ENCODE measurements around the gene PPARD.
"Not testable (repeated sequence)": the region's sequence is repeated elsewhere in the genome, so short reads cannot be mapped to it uniquely, and the experiment has no call there.

The PPARD gene

DNA sequence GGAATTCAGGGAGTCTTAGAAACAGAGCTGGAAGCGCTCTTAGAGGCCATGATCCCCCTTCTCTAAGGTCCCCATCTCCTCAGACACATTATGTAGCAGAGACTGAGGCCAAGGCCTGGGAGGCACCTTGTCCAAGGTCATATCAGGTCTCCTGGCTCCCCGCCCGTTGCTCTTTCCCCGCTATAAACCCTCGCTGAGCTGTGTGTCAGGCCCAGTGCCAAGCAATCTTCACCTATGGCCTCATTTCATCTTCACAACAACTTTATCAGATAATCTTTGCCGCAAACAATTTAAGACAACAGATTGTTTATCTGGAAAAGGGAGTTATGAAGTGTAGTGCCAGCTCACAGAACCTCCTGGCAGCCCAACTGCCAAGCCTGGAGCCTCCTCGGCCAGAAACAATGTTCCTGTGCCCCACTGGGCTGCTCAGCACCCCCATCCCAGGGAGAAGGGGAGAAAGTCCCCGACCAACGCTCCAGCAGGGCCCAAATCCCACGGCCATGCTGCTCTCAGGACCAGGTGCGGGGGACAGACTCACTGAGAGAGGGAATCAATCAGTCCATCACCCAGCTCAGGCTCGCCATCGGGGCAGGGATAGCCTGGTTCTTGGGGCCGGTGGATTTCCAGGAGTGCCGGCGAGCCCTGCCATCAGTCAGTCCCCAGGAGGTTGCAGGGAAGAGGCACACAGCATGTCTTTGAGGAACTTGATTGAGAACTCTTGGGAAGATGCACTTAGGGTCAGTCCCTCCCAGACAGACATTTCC lies 92.9 kb downstream of the PPARD start:
- no peak for DNase-seq (ENCODE audit: insufficient read length, low spot score)

DNA sequence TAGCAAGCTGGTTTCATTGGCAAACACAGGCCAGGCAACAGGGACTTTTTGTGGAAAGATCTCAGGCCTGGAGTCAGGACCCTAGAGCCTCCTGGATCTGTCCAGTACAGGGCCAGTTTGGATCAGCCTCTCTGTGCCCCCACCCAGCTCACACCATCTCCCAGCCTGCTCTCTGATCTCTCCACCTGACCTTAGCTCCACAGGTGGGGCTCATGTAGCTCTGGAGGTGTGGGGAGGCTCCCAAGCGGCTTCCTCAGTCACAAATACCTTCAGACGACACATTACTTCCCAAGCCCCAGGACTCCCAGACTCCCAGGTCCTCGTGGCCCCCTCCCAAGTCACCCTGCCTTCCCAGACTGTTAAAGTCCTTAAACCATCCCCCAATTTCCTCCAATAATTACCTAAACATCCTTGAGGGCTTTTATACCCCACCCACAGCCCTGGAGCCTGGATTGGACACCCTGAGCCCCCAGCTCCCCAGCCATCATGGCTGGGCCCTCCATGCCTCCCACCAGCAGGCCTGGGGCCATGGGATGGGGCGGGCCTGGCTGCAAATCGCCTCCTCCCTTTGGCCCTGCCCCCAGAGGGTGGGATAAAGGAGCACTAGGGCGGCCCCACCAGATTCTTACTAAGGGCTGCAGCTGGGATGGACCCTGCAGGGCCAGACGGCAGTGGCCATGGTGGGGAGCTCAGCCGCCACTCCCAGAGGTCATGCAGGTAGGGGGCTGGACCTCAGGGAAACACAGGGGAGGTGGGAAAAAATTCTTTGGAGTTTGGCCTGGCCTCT lies 93.9 kb downstream of the PPARD start:
- FAIRE-seq (no peak), DNase-seq (ENCODE audit: insufficient read length, low spot score) (no peak)
- TF ChIP-seq POLR2A (IDR thresholded peaks at IDR 0.05; ENCODE audit: low read depth, low read length), result no peak

More for the DNA sequence above, 92.9 kb downstream of the PPARD start:
- no peak for TF ChIP-seq POLR2A (IDR thresholded peaks at IDR 0.05; ENCODE audit: low read depth, low read length)
- no peak for FAIRE-seq

DNA sequence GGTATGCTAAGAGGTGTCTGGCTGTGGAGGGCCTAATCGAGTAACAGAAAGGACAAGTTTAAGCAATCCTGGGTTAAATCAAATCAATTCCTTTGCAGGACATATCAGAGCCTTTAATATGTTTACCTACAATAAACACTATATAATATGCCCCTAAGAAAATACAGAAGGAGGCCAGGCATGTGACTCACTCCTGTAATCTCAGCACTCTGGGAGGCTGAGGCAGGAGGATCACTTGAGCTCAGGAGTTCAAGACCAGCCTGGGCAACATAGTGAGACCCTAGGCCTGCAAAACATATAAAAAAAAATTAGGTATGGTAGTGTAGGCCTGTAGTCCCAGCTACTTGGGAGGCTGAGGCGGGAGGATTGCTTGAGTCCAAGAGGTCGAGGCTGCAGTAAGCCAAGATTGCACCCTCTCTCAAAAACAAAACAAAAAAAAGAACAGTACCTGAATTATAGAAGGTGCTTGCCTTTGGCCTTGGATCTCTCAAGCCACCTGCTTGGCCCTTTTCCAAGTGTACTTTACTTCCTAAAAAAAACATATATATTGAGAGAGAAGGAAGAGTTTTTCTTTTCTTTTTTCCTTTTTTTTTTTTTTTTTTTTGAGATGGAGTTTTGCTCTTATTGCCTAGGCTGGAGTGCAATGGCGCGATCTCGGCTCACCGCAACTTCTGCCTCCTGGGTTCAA lies 96.2 kb downstream of the PPARD start:
- not testable (repeated sequence) for FAIRE-seq; DNase-seq (ENCODE audit: insufficient read length, low spot score)

DNA sequence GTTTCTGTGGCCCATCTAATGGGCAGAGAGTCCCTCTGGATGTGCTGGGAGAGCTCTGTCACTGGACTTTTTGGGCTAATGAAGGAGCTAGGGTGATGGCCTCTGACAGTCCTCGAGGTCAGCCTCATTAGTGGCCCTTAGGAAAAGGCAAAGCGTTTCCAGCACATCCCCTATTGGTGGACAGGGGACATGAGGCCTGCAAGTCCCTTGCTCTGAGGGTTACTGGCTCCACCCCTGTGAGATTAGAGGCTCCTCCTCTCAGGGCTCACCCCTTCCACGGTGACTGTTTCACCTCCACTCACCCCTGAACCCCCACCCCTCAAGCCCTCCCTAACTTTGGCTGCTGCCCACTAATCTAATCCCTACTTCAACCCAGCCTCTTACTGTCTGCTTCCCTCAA lies 97.0 kb downstream of the PPARD start:
- TF ChIP-seq POLR2A (IDR thresholded peaks at IDR 0.05; ENCODE audit: low read depth, low read length), result no peak
- FAIRE-seq (no peak), DNase-seq (ENCODE audit: insufficient read length, low spot score) (no peak)

DNA sequence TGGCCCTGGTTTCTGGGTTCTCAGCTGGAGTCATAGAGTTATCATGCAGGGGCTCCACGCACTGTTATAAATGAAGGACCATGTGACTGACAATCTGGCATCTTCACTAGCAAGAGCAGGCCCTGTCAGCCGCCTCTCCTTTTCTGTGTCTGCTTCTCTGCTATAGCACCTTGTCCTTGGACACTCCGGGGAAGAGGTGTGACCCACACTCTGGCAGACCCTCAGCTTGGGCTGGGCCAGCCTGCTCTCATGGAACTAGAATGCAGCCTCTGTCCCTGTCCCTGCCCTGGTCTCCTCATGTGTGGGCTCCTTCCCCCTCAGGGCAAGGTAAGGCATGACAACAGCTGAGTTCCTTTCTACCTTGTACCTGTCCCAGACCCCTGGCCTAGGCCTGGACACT lies 98.8 kb downstream of the PPARD start:
- DNase-seq (ENCODE audit: insufficient read length, low spot score) (no peak), FAIRE-seq (no peak)
- TF ChIP-seq POLR2A (IDR thresholded peaks at IDR 0.05; ENCODE audit: low read depth, low read length), result no peak

DNA sequence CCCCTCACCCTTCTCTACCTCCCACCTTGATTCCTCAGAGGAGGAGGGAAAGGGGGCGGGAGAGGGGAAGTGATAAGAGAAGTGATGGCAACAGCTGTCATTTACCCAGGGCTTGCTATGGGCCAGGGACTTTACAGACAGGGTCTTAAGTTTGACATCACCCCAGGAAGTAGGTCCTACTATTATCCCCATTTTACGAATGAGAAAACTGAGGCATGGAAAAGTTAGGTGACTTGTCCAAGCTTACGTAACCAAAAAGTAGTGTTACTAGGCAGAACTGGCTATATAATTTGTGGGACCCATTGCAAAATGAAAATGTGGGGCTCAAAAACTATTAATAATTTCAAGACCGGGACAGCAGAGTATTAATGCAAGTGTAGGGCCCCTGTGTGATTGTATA lies 99.3 kb downstream of the PPARD start:
- TF ChIP-seq POLR2A (IDR thresholded peaks at IDR 0.05; ENCODE audit: low read depth, low read length), result no peak
- DNase-seq (ENCODE audit: insufficient read length, low spot score) (no peak), FAIRE-seq (no peak)

DNA sequence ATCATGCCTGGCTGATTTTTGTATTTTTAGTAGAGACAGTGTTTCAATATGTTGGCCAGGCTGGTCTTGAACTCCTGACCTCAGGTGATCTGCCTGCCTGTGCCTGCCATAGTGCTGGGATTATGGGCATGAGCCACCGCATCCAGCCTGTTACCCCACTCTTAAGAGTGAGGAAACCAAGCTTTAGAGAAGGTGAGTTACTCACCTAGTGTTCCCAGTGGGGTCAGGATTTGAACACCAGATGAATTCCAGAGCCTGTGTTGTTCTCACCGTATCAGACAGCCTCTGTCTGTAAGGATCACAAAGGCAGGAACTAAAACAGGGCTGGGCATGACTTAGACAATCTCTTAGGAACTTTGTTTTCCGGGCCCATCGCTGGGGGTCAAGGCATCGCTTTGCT lies 100.3 kb downstream of the PPARD start:
- FAIRE-seq, result no peak
- no peak for TF ChIP-seq POLR2A (IDR thresholded peaks at IDR 0.05; ENCODE audit: low read depth, low read length)
- no peak for DNase-seq (ENCODE audit: insufficient read length, low spot score)

DNA sequence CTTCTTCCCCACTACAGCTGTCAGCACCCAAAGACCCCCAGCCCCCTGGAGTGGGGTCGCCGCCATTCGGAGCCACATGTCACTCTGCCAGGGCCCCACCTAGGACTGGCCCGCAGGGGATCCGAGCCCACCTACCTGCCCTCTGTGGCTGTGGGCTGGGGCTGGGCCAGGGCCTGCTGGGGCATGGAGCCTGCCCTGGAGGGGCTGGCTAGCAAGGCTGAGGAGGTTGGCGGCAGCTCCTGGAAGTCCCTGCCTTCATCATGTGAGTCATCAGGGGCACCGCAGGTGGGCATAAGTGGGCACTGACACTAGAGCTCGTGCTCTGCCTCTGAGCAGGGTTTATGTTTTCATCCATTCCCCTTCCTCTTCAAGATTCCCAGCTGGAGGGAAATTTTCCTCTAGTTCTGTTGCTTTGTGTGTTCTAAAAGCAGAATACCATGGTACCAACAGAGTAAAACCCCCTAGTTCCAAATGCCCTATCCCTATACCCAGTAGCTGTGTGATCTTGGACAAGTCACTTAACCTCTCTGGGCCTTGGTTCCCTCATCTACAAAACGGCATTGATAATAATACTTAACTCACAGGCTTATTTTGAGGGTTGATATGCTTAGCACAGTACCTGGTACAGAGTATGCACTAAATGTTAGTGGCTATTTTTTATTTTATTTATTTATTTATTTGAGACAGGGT lies 101.1 kb downstream of the PPARD start:
- peak; percentile 72 for DNase-seq (ENCODE audit: insufficient read length, low spot score)
- FAIRE-seq, result peak; percentile 60
- no peak for TF ChIP-seq POLR2A (IDR thresholded peaks at IDR 0.05; ENCODE audit: low read depth, low read length)

DNA sequence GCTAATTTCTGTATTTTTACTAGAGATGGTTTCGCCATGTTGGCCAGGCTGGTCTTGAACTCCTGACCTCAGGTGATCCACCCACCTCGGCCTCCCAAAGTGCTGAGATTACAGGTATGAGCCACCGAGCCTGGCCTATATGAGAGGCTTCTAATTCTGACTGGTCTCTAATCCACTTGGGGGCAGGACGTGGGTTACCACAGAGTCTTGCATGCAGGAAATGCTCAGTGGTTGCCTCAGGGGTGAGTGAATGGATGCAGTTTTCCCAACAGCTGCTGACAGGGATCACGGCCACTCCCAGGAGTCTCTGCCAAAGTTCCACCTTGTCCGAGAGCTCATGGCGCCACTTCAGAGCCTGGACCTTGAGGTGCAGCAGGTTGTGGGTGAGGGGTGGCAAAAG lies 103.3 kb downstream of the PPARD start:
- FAIRE-seq (no peak), DNase-seq (ENCODE audit: insufficient read length, low spot score) (no peak)
- no peak for TF ChIP-seq POLR2A (IDR thresholded peaks at IDR 0.05; ENCODE audit: low read depth, low read length)

DNA sequence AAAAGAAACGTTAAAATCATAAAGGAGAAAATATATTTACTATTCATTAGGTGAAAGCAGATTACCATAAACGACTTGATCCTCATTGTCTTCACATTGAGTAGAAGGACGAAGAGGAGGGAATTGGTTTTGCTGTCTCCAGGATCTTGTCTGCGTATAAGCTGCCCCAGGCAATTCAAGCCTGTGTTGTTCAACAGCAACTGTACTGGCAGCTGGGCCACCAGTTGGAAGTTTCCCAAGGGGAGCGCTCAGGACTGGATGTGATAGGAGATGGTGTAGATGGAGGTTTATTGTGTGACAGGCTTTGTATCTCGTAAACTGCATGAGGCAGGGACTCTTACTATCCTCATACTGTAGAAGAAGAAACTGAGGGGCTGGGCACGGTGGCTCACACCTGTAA lies 105.8 kb downstream of the PPARD start:
- no peak for TF ChIP-seq POLR2A (IDR thresholded peaks at IDR 0.05; ENCODE audit: low read depth, low read length)
- DNase-seq (ENCODE audit: insufficient read length, low spot score) (no peak), FAIRE-seq (no peak)

DNA sequence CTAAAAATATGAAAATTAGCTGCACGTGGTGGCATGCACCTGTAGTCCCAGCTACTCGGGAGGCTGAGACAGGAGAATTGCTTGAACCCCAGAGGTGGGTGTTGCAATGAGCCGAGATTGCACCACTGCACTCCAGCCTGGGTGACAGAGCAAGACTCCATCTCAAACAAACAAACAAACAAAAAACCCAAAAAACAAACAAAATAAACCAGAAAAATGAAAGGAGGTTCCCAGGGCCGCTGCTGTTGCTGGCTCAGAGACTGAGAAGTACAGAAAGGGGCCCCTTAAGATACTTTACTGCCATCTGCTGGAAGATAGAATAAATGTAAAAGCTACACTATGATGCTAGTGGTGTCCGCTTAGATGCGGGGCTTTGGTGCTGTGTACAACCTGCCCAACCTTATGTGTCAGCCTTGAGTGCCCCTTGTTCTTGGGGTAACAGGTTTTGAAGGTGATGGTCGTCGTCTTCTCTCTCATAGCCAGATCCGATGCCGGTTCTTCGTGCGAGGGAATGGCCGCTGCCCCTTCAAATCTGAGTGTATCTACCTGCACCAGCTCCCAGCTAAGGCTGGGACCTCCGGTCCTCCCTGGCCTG lies 107.0 kb downstream of the PPARD start:
- DNase-seq (ENCODE audit: insufficient read length, low spot score), result peak; percentile 72
- FAIRE-seq, result peak; percentile 58
- no peak for TF ChIP-seq POLR2A (IDR thresholded peaks at IDR 0.05; ENCODE audit: low read depth, low read length)

DNA sequence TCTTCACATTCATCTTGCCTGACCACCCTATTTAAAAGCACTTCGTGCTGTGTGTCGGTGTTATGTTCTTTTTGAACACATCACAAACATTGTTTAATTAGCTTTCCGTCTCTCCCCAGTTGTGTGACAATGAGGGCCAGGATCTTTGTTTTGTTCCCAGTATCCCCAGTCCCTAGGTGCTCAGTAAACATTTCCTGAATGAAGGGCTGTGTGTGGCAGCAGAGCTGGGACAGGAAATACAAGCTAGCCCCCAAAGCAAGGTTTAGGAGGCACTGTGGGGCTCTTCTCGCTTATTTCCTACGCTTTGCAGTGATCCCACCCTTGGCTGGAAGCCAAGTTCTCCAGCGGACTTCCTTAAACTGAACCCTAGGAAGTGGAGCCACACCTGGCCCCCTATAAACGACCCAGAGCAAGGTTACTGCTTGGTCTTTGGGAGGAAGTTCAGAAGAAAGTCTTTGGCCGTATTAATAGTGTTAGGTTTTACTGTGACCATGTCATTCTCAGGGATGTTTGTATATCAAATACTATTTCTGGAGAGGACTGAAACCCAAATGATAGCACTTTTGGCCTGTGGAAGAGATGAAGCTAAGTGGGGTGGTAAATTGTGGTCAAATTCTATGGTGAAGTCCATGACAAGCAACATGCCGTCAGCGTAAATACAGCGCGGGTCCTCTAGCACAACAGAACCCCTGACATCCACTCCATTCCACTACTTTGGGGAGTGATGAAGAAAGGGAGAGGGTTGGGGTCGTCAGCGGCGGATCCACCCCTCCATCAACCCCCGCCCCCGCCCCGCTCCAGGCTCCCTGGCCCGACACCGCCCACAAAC lies 109.2 kb downstream of the PPARD start:
- no peak for FAIRE-seq
- no peak for DNase-seq (ENCODE audit: insufficient read length, low spot score)
- no peak for TF ChIP-seq POLR2A (IDR thresholded peaks at IDR 0.05; ENCODE audit: low read depth, low read length)

All from H54 (cell line).